HG02610 (cell line): Measurements from ENCODE around the gene TCF7L2.
"Not testable (repeated sequence)": the region's sequence is repeated elsewhere in the genome, so short reads cannot be mapped to it uniquely, and the experiment has no call there.

ENCODE experiments used
- ATAC-seq: cut with Tn5 transposase; IDR thresholded peaks from one replicate; pipeline ENCODE4 v1.9.1; 2021; ENCODE audit warnings: mild to moderate bottlenecking, moderate library complexity; ENCODE audit not compliant: unreplicated experiment

Gene TCF7L2

GRCh38 chr10:113061557-113061956, 111.5 kb downstream of the TCF7L2 start:
- no peak for ATAC-seq

- ATAC-seq, result no peak
Observed at GRCh38 chr10:113063043-113063967, 113.3 kb downstream of the TCF7L2 start.

- no peak for ATAC-seq
Observed at GRCh38 chr10:113064039-113064438, 114.0 kb downstream of the TCF7L2 start.

- ATAC-seq, result not testable (repeated sequence)
Observed at GRCh38 chr10:113066120-113066519, 116.1 kb downstream of the TCF7L2 start.

GRCh38 chr10:113066561-113067312, 116.7 kb downstream of the TCF7L2 start:
- ATAC-seq, result no peak

GRCh38 chr10:113067501-113067900, 117.5 kb downstream of the TCF7L2 start:
- no peak for ATAC-seq

- ATAC-seq, result no peak
Observed at GRCh38 chr10:113068178-113068890, 118.3 kb downstream of the TCF7L2 start.

GRCh38 chr10:113069595-113069994, 119.5 kb downstream of the TCF7L2 start:
- no peak for ATAC-seq

- ATAC-seq, result no peak
Observed at GRCh38 chr10:113071446-113071845, 121.4 kb downstream of the TCF7L2 start.

- ATAC-seq, result no peak
Observed at GRCh38 chr10:113073549-113074189, 123.6 kb downstream of the TCF7L2 start.

GRCh38 chr10:113076949-113077348, 126.9 kb downstream of the TCF7L2 start:
- ATAC-seq, result no peak

- ATAC-seq, result no peak
Observed at GRCh38 chr10:113078282-113078907, 128.3 kb downstream of the TCF7L2 start.

GRCh38 chr10:113080061-113080924, 130.2 kb downstream of the TCF7L2 start:
- no peak for ATAC-seq

GRCh38 chr10:113080925-113081229, 130.8 kb downstream of the TCF7L2 start:
- ATAC-seq, result no peak

GRCh38 chr10:113084031-113084430, 134.0 kb downstream of the TCF7L2 start:
- no peak for ATAC-seq

GRCh38 chr10:113085776-113086175, 135.7 kb downstream of the TCF7L2 start:
- no peak for ATAC-seq

GRCh38 chr10:113086282-113086681, 136.2 kb downstream of the TCF7L2 start:
- no peak for ATAC-seq

- no peak for ATAC-seq
Observed at GRCh38 chr10:113087165-113088029, 137.3 kb downstream of the TCF7L2 start.

- ATAC-seq, result no peak
Observed at GRCh38 chr10:113088194-113088593, 138.1 kb downstream of the TCF7L2 start.
